GM19240 (cell line): ENCODE data around the gene METRNL.

Source experiments
- DNase-seq: peaks from one replicate; pipeline ENCODE4 v3.0.0; 2011; ENCODE audit warnings: low spot score; ENCODE audit not compliant: insufficient read length

Gene METRNL

GRCh38 chr17:83104577-83105505 lies 25.4 kb downstream of the METRNL start:
- no peak for DNase-seq

- DNase-seq = no peak
Observed at GRCh38 chr17:83105512-83105911, 26.1 kb downstream of the METRNL start.

- DNase-seq = no peak
Observed at GRCh38 chr17:83106056-83106588, 26.7 kb downstream of the METRNL start.

GRCh38 chr17:83106913-83107655 lies 27.7 kb downstream of the METRNL start:
- DNase-seq = no peak

GRCh38 chr17:83107656-83108048 lies 28.2 kb downstream of the METRNL start:
- DNase-seq = no peak

- no peak for DNase-seq
Observed at GRCh38 chr17:83108709-83109108, 29.3 kb downstream of the METRNL start.

- no peak for DNase-seq
Observed at GRCh38 chr17:83109386-83109785, 30.0 kb downstream of the METRNL start.

- no peak for DNase-seq
Observed at GRCh38 chr17:83109793-83110645, 30.6 kb downstream of the METRNL start.

- DNase-seq = no peak
Observed at GRCh38 chr17:83110735-83111134, 31.3 kb downstream of the METRNL start.

- no peak for DNase-seq
Observed at GRCh38 chr17:83111516-83112282, 32.3 kb downstream of the METRNL start.

- DNase-seq = no peak
Observed at GRCh38 chr17:83113381-83113780, 34.0 kb downstream of the METRNL start.

GRCh38 chr17:83113792-83114191 lies 34.4 kb downstream of the METRNL start:
- DNase-seq = no peak

- no peak for DNase-seq
Observed at GRCh38 chr17:83114706-83115105, 35.3 kb downstream of the METRNL start.

- DNase-seq = no peak
Observed at GRCh38 chr17:83115202-83115651, 35.8 kb downstream of the METRNL start.

GRCh38 chr17:83115832-83116231 lies 36.4 kb downstream of the METRNL start:
- no peak for DNase-seq

- DNase-seq = no peak
Observed at GRCh38 chr17:83116311-83116771, 36.9 kb downstream of the METRNL start.

GRCh38 chr17:83116783-83117555 lies 37.6 kb downstream of the METRNL start:
- no peak for DNase-seq

GRCh38 chr17:83117583-83117982 lies 38.2 kb downstream of the METRNL start:
- DNase-seq = no peak

GRCh38 chr17:83118071-83118841 lies 38.8 kb downstream of the METRNL start:
- DNase-seq = no peak
